Hematopoietic multipotent progenitor cell (in vitro differentiated cells): ENCODE measurements around the gene CYP1A2. TPM values are rescaled to one million over a fixed set of nuclear protein-coding genes. Genes with fewer than 3 reads are reported as not detected.
A peak's percentile ranks its signal among the peaks of the same experiment; 100 is the strongest.

Experiments used
- DNase-seq, 3 donors: peaks; one replicate each; pipeline ENCODE4 v3.0.0-alpha.2; 2011 to 2015; ENCODE audit warnings: low read depth in 2 of 3, low spot score in 2 of 3
- total RNA-seq: library from RNA; depleted of rRNA; stranded (reverse); fragments of >200 nt; gene quantifications from one replicate; pipeline ENCODE4 v1.2.3, GENCODE V29; 2012

CYP1A2 gene
- total RNA-seq, 1 donor: not detected

DNA sequence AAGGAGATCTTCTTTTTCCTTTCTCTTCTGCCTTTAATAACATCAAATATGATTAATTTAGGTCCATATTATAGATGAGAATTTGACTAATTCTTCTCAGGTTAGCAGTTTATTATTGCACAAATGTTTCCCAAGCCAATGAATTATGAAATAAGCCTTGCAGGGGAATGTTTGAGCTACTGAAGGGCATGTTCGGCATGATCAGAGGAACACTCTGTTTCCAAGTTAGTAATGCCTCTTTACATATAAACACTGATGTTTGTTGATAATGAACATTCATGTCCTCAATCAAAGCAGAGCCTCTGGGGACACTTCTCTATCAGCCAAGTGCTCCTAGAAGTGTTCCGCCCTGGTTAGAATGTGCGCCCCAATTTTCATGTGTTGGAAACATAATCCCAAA lies 13.3 kb upstream of the CYP1A2 start:
- no peak for DNase-seq

DNA sequence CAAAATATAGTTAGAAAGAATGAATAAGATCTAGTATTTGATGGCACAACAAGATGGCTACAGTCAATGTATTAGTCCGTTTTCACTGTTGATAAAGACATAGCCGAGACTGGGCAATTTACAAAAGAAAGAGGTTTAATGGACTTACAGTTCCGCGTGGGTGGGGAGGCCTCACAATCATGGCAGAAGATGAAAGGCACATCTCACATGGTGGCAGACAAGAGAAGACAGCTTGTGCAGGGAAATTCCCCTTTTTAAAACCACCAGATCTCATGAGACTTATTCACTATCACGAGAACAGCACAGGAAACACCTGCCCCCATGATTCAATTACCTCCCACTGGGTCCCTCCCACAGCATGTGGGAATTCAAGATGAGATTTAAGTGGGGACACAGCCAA lies 10.4 kb upstream of the CYP1A2 start:
- DNase-seq: peak in 1 of 3 donors; percentile 27

DNA sequence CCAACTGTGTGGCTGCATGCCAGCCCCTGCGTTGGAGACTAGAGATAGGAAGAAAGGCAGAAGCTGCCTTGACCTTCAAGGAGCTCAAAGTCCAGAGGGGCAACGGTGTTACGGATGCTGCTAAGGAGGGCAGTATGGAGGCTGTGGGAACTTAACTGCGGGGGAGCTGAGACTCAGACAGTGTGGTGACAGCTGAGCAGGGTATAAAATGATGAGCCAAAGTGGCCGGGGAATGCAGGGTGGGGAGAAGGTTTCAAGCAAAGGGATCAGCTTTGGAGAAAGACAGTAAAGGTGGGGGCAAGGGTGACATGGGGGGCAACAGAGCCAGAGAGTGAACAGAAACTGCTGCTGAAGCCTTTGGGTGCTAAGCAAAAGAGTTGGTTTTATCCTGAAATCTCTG lies 6.2 kb upstream of the CYP1A2 start:
- no peak for DNase-seq

GRCh38 chr15:74746389-74746788 lies 2.3 kb upstream of the CYP1A2 start:
- no peak for DNase-seq

GRCh38 chr15:74749832-74750231 lies 1.2 kb downstream of the CYP1A2 start:
- no peak for DNase-seq

DNA sequence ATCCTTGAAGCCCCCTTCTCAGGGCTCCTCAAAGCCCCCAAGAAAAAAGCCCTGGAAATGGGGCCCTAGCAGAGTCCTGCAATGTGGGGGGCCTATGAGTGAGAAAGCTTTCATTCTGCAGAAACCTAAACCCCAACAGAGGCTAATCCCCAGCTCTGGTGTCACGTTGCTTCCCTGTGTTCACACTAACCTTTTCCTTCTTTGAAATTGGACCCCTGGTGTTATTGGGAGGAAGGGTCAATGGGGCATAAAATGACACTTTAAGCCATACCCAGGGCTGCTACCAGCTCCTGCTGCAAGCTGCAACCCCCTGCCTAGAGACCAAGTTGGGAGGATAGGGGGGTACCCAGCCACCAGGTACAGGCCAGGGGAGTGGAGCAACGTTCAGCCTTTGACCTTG lies 2.1 kb downstream of the CYP1A2 start:
- no peak for DNase-seq

DNA sequence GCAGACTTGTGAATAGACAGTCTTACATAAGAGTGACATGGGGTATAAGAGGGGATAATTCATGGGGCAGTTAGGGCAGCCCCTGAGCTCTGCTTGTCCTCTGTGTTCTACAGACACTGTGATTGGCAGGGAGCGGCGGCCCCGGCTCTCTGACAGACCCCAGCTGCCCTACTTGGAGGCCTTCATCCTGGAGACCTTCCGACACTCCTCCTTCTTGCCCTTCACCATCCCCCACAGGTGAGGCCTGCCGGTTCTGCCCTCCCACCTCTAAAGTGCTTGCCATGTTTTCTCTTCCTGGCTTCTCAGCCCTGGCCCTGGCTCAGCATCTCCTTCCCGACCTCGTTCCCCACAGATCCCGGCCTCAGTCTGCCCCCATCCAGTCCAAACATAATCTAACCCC lies 3.4 kb downstream of the CYP1A2 start:
- no peak for DNase-seq

- DNase-seq: no peak
Observed at GRCh38 chr15:74752531-74752930, 3.9 kb downstream of the CYP1A2 start.

DNA sequence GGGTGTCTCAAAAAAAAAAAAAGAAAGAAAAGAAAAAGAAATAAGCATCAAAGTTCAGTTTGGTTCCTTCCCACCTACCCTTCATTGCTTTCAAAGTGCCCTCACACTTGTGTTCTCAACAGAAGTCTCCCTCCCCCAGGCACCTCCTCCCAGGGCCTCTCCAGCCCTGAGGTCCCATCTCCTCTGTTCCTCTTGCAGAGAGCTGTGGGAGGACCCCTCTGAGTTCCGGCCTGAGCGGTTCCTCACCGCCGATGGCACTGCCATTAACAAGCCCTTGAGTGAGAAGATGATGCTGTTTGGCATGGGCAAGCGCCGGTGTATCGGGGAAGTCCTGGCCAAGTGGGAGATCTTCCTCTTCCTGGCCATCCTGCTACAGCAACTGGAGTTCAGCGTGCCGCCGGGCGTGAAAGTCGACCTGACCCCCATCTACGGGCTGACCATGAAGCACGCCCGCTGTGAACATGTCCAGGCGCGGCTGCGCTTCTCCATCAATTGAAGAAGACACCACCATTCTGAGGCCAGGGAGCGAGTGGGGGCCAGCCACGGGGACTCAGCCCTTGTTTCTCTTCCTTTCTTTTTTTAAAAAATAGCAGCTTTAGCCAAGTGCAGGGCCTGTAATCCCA lies 6.1 kb downstream of the CYP1A2 start:
- no peak for DNase-seq

DNA sequence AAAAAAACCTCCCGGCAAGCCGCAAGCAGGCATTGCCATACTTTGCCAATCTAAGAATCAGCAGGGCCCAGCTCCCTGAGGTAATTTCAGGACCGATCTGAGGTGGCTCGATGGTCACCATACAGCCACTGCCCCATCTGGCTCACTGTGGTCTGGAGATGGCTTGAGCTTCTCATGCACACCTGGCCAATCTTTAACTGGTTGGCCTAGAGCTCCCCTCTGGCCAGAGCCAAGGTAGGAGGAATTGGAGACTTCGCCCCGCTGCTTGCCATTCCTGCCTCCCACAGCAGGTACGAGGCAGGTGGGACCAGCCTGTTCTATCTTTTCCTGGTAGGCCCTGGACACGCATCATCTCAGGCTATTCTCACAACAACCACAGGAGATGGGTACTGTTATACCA lies 10.1 kb downstream of the CYP1A2 start:
- DNase-seq: no peak

DNA sequence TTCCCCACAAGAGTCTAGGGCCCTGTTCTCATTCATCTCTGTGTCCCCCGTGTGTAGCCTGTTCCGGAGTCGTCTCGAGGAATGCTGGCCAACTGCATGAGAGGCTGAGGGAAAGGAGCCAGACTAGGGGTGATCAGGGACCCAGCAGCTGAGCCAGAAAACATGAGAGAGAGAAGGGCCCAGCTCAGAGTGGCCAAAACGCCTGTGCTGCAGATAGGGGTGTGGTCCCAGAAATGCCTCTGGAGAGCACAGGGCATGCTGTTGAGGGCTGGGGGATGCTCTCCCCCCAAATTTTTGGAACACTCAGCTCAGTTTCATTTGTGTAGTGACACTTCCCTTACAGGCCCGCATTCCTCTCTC lies 14.1 kb downstream of the CYP1A2 start:
- DNase-seq: no peak

DNA sequence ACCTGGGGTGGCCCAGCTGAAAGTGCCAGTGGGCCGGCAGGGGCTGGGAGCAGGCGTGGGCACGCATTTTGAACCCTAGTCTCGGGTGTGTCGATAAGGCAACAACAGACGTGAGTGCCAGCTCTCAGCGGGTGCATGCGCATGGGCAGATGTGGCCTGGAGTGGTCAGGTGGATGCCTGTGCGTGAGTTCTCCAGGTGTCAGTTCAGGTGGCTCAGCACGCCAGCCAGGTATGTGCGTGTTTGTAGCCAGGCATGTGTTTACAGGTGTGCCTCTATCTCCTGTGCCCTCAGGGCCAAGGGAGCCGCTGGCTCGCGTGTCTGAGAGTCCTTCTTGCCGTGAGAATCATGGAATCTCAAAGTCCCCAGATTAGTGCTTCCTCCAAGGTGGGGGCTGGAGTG lies 14.8 kb downstream of the CYP1A2 start:
- no peak for DNase-seq

GRCh38 chr15:74767167-74768098 lies 18.8 kb downstream of the CYP1A2 start:
- no peak for DNase-seq

DNA sequence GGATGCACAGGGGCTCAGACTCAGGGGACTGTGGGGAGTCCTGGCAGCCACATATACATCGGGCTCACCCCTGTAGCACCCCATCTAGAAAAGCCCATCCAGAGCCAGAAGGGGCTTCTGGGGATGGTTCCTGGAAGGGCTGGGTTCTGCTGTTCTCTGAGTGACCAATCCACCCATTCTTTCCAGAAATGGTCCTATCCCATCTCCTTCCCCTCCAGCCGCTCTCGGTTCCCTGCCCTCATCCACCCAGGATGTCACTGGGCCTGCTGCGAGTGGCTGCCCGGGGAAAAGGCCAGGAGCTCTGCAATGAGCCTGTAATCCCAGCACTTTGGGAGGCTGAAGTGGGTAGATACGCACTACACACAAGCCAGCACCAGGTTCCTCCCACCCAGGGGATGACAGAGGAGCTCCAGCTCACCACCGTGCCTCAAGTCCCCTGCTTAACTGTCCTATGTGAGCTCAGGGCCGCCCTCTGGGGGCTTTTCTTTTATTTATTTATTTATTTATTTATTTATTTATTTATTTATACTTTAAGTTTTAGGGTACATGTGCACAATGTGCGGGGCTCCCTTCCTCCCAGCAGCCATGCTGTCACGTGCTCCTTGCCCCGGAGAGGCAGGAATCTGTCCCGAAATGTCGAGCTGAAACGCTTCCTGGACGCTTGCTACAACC lies 19.6 kb downstream of the CYP1A2 start:
- peak in 1 of 3 donors; percentile 34 for DNase-seq

GRCh38 chr15:74768771-74769342 lies 20.2 kb downstream of the CYP1A2 start:
- peak in 1 of 3 donors; percentile 66 for DNase-seq

DNA sequence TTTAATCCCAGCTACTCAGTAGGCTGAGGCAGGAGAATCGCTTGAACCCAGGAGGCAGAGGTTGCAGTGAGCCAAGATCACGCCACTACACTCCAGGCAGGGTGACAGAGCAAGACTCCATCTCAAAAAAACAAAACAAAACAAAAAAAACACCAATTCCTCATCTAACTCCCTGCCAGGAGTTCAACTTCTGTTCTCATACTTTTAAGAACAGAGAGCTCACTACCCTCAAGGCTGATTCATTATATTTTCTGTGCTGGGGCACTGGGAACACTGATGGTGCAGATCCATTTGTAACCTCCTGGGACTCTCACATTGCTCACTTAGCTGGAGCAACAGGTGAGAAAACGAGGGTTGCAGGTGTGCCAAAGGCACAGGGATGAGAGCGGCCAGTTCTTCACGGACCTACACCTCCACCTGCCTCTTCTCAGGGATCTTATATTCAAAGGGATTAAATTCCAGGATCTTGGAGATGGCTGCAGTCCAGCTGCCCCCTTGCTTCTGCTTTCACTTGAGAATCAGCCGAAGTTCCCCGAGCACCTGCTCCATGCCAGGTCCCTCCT lies 20.9 kb downstream of the CYP1A2 start:
- DNase-seq: no peak

DNA sequence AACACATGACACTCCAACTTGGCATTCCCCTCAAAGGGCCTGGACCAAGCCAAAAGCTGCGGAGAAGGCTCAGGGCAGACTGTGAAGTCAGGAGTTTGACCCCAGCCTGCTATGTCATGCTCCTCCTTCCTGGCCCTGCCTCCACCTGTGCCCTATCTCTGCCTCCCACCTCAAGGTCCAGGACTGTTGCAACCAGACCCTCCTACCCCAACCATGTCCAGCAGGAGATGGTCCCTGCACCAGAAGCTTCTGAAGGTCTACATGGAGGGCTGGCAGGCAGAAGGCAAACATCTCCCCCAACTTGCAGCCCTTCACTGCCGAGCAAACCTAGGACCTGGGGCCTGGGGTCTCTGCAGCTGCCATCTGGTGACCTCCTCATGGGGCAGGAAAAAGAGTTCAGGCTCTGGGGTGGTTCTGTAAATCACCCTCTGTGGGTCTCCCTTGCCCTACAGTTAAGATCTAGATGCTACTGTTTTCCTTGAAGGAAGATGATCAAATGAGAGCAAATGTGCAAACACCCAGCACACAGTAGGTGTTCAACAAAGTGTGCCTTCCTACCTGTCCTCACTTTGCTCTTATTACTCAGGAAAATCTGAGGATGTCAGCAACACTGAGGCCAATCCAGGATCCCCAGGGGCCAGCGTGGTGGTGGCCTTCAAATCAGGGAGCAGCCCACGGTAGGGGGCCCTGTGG lies 21.7 kb downstream of the CYP1A2 start:
- DNase-seq: no peak

GRCh38 chr15:74773329-74773728 lies 24.7 kb downstream of the CYP1A2 start:
- no peak for DNase-seq

DNA sequence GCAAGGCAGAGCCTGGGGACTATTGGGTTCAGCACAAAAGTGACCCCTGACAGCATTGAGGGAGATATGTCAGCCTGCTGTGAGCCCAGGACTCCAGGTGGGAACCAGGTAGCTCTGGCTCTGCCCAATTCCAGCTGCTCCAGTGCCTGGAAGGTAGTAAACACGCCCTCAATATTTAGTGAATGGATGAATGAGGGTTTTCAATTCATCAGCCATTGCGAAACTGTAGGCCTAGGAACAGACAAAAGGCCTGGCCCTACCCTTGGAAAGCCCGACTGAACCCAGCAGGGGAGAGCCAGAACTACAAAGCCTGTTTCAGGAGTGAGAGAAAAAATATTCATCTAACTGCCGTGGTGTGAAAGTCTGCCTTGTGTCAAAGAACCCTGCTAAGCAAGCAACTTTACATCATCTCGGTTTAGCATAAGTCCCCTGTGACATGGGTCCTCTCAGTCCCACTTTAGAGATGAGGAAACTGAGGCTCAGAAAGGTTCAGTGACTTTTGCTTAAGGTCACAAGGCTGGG lies 25.1 kb downstream of the CYP1A2 start:
- DNase-seq: no peak

- no peak for DNase-seq
Observed at GRCh38 chr15:74775132-74775562, 26.5 kb downstream of the CYP1A2 start.
